ENCODE measurements around the gene PARP3.
A peak's percentile ranks its signal among the peaks of the same experiment; 100 is the strongest.

The PARP3 gene

GRCh38 chr3:51966016-51966415, 23.9 kb downstream of the PARP3 start:
- Histone ChIP-seq H3K4me1 (ENCODE audit: control insufficient read depth, insufficient read depth, low read length) (peaks cover 29% of the 10 kb centered on the region), H3K27me3 (ENCODE audit: control insufficient read depth, insufficient read depth, low read length) (peaks cover 26% of the 10 kb centered on the region), H3K9ac (ENCODE audit: low read depth, low read length) (no peak overlapping the region), H3K36me3 (ENCODE audit: control insufficient read depth, insufficient read depth, low read length) (no peaks in the 10 kb centered on the region), H3K9me3 (ENCODE audit: control insufficient read depth, insufficient read depth, low read length) (no peaks in the 10 kb centered on the region), H3K4me3 (ENCODE audit: low read depth, low read length) (peak overlapping the region; percentile 22)

GRCh38 chr3:51966486-51966885, 24.3 kb downstream of the PARP3 start:
- Histone ChIP-seq H3K4me3 (ENCODE audit: low read depth, low read length) (peak overlapping the region; percentile 61), H3K36me3 (ENCODE audit: control insufficient read depth, insufficient read depth, low read length) (peaks cover 4% of the 10 kb centered on the region), H3K9me3 (ENCODE audit: control insufficient read depth, insufficient read depth, low read length) (no peaks in the 10 kb centered on the region), H3K9ac (ENCODE audit: low read depth, low read length) (no peak overlapping the region), H3K27me3 (ENCODE audit: control insufficient read depth, insufficient read depth, low read length) (peaks cover 26% of the 10 kb centered on the region), H3K4me1 (ENCODE audit: control insufficient read depth, insufficient read depth, low read length) (peaks cover 29% of the 10 kb centered on the region)

GRCh38 chr3:51966922-51967383, 24.8 kb downstream of the PARP3 start:
- Histone ChIP-seq H3K4me1 (ENCODE audit: control insufficient read depth, insufficient read depth, low read length) (peaks cover 29% of the 10 kb centered on the region), H3K36me3 (ENCODE audit: control insufficient read depth, insufficient read depth, low read length) (peaks cover 5% of the 10 kb centered on the region), H3K9me3 (ENCODE audit: control insufficient read depth, insufficient read depth, low read length) (no peaks in the 10 kb centered on the region), H3K9ac (ENCODE audit: low read depth, low read length) (no peak overlapping the region), H3K27me3 (ENCODE audit: control insufficient read depth, insufficient read depth, low read length) (peaks cover 26% of the 10 kb centered on the region), H3K4me3 (ENCODE audit: low read depth, low read length) (peak overlapping the region; percentile 61)

- H3K9ac ChIP-seq (ENCODE audit: low read depth, low read length), result peak within 1 kb of the TSS; percentile 73
- H3K36me3 ChIP-seq (ENCODE audit: control insufficient read depth, insufficient read depth, low read length), result peaks cover 5% of the 10 kb centered on the region
- H3K4me1 ChIP-seq (ENCODE audit: control insufficient read depth, insufficient read depth, low read length), result peaks cover 29% of the 10 kb centered on the region
- peaks cover 22% of the 10 kb centered on the region for H3K27me3 ChIP-seq (ENCODE audit: control insufficient read depth, insufficient read depth, low read length)
- peak within 1 kb of the TSS; percentile 78 for H3K4me3 ChIP-seq (ENCODE audit: low read depth, low read length)
- H3K9me3 ChIP-seq (ENCODE audit: control insufficient read depth, insufficient read depth, low read length), result no peaks in the 10 kb centered on the region
Observed at GRCh38 chr3:51967384-51968169, 25.4 kb downstream of the PARP3 start, which contains the start of gene PCBP4. PCBP4 (minus strand) TSS chr3:51967454; CDS start chr3:51961240, 6,214 bp downstream.

GRCh38 chr3:51968170-51968775, 26.1 kb downstream of the PARP3 start:
- peak overlapping the region; percentile 78 for H3K4me3 ChIP-seq (ENCODE audit: low read depth, low read length)

GRCh38 chr3:51968883-51969678, 26.9 kb downstream of the PARP3 start:
- Histone ChIP-seq H3K9ac (ENCODE audit: low read depth, low read length) (no peak overlapping the region), H3K4me1 (ENCODE audit: control insufficient read depth, insufficient read depth, low read length) (peaks cover 27% of the 10 kb centered on the region), H3K27me3 (ENCODE audit: control insufficient read depth, insufficient read depth, low read length) (peaks cover 19% of the 10 kb centered on the region), H3K9me3 (ENCODE audit: control insufficient read depth, insufficient read depth, low read length) (no peaks in the 10 kb centered on the region), H3K36me3 (ENCODE audit: control insufficient read depth, insufficient read depth, low read length) (peaks cover 5% of the 10 kb centered on the region), H3K4me3 (ENCODE audit: low read depth, low read length) (peak overlapping the region; percentile 41)

More at GRCh38 chr3:51968170-51968775, 26.1 kb downstream of the PARP3 start:
- peak overlapping the region; percentile 73 for H3K9ac ChIP-seq (ENCODE audit: low read depth, low read length)
- peaks cover 5% of the 10 kb centered on the region for H3K36me3 ChIP-seq (ENCODE audit: control insufficient read depth, insufficient read depth, low read length)
- H3K27me3 ChIP-seq (ENCODE audit: control insufficient read depth, insufficient read depth, low read length), result peaks cover 18% of the 10 kb centered on the region
- no peaks in the 10 kb centered on the region for H3K9me3 ChIP-seq (ENCODE audit: control insufficient read depth, insufficient read depth, low read length)
- H3K4me1 ChIP-seq (ENCODE audit: control insufficient read depth, insufficient read depth, low read length), result peaks cover 26% of the 10 kb centered on the region

GRCh38 chr3:51969841-51970240, 27.7 kb downstream of the PARP3 start:
- Histone ChIP-seq H3K9me3 (ENCODE audit: control insufficient read depth, insufficient read depth, low read length) (no peaks in the 10 kb centered on the region), H3K4me3 (ENCODE audit: low read depth, low read length) (no peak overlapping the region), H3K27me3 (ENCODE audit: control insufficient read depth, insufficient read depth, low read length) (peaks cover 23% of the 10 kb centered on the region), H3K36me3 (ENCODE audit: control insufficient read depth, insufficient read depth, low read length) (peaks cover 5% of the 10 kb centered on the region), H3K9ac (ENCODE audit: low read depth, low read length) (no peak overlapping the region), H3K4me1 (ENCODE audit: control insufficient read depth, insufficient read depth, low read length) (peaks cover 28% of the 10 kb centered on the region)

- peaks cover 22% of the 10 kb centered on the region for H3K27me3 ChIP-seq (ENCODE audit: control insufficient read depth, insufficient read depth, low read length)
- H3K36me3 ChIP-seq (ENCODE audit: control insufficient read depth, insufficient read depth, low read length), result peaks cover 5% of the 10 kb centered on the region
- peaks cover 26% of the 10 kb centered on the region for H3K4me1 ChIP-seq (ENCODE audit: control insufficient read depth, insufficient read depth, low read length)
- no peak overlapping the region for H3K9ac ChIP-seq (ENCODE audit: low read depth, low read length)
- H3K4me3 ChIP-seq (ENCODE audit: low read depth, low read length), result no peak overlapping the region
- no peaks in the 10 kb centered on the region for H3K9me3 ChIP-seq (ENCODE audit: control insufficient read depth, insufficient read depth, low read length)
Observed at GRCh38 chr3:51970606-51971300, 28.6 kb downstream of the PARP3 start.

GRCh38 chr3:51971350-51971749, 29.2 kb downstream of the PARP3 start:
- Histone ChIP-seq H3K4me1 (ENCODE audit: control insufficient read depth, insufficient read depth, low read length) (peaks cover 21% of the 10 kb centered on the region), H3K4me3 (ENCODE audit: low read depth, low read length) (no peak overlapping the region)

GRCh38 chr3:51974277-51974962, 32.3 kb downstream of the PARP3 start:
- H3K36me3 ChIP-seq (ENCODE audit: control insufficient read depth, insufficient read depth, low read length), result peaks cover 5% of the 10 kb centered on the region
- peak overlapping the region; percentile 36 for H3K4me3 ChIP-seq (ENCODE audit: low read depth, low read length)
- H3K9ac ChIP-seq (ENCODE audit: low read depth, low read length), result peak overlapping the region; percentile 70
- peaks cover 32% of the 10 kb centered on the region for H3K27me3 ChIP-seq (ENCODE audit: control insufficient read depth, insufficient read depth, low read length)
- peaks cover 10% of the 10 kb centered on the region for H3K4me1 ChIP-seq (ENCODE audit: control insufficient read depth, insufficient read depth, low read length)
- H3K9me3 ChIP-seq (ENCODE audit: control insufficient read depth, insufficient read depth, low read length), result no peaks in the 10 kb centered on the region

More at GRCh38 chr3:51971350-51971749, 29.2 kb downstream of the PARP3 start:
- Histone ChIP-seq H3K36me3 (ENCODE audit: control insufficient read depth, insufficient read depth, low read length) (peaks cover 5% of the 10 kb centered on the region), H3K9me3 (ENCODE audit: control insufficient read depth, insufficient read depth, low read length) (no peaks in the 10 kb centered on the region), H3K9ac (ENCODE audit: low read depth, low read length) (no peak overlapping the region), H3K27me3 (ENCODE audit: control insufficient read depth, insufficient read depth, low read length) (peaks cover 20% of the 10 kb centered on the region)

Data from iPS-15b (cell line).